DMS79 (cell line): ENCODE measurements around the gene CCT8L2.
"Not testable (repeated sequence)": the region's sequence is repeated elsewhere in the genome, so short reads cannot be mapped to it uniquely, and the experiment has no call there.

Experiments used
- DNase-seq: peaks from one replicate; lab custom pipeline; 2025; lab: John Stamatoyannopoulos, UW

Gene CCT8L2, protein sequence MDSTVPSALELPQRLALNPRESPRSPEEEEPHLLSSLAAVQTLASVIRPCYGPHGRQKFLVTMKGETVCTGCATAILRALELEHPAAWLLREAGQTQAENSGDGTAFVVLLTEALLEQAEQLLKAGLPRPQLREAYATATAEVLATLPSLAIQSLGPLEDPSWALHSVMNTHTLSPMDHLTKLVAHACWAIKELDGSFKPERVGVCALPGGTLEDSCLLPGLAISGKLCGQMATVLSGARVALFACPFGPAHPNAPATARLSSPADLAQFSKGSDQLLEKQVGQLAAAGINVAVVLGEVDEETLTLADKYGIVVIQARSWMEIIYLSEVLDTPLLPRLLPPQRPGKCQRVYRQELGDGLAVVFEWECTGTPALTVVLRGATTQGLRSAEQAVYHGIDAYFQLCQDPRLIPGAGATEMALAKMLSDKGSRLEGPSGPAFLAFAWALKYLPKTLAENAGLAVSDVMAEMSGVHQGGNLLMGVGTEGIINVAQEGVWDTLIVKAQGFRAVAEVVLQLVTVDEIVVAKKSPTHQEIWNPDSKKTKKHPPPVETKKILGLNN

GRCh38 chr22:16592710-16593109 lies at the start of gene CCT8L2:
Gene CCT8L2 (minus strand): TSS chr22:16592810. CDS start chr22:16592550, 260 bp downstream.
- not testable (repeated sequence) for DNase-seq

- not testable (repeated sequence) for DNase-seq
Measured at GRCh38 chr22:16635442-16635841, 42.8 kb upstream of the CCT8L2 start.

GRCh38 chr22:16634092-16634491 lies 41.5 kb upstream of the CCT8L2 start:
- DNase-seq: not testable (repeated sequence)

GRCh38 chr22:16628476-16628875 lies 35.9 kb upstream of the CCT8L2 start:
- DNase-seq: not testable (repeated sequence)

DNA sequence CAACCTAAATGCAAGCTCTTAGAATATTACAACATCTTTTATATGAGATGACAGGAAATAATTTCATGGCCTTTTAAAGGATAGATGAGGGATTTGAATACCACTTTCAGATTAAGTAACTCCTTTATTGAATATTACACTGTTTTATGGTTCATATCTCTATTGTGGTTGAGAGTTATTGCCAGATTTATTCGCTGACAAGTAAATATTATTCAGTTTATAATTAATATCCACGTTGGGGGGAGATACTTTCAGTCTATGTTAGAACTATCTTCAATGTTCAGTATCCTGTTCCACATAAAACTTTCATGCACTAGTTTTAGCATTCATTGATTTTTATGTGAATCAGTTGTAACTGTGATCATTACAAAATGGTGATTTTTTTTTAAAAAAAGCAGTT lies 32.4 kb upstream of the CCT8L2 start:
- DNase-seq: not testable (repeated sequence)

DNA sequence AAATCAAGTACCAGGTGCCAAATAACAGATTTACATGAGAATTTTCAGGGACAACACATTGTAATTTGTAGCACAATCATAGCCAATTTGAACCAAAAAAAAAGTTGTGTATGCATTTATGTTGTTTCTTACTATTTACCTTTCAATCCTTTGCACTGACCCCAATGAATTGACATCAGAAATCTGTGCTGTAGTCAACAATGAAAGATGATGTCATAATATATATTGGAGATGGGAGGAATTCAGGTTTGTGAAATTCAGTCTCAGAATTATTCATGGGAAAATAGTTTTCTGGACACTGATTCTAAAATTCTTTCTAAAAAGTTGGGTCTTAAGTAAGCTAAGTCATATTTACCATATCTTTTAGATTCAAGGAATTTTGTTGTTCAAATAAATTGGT lies 31.0 kb upstream of the CCT8L2 start:
- DNase-seq: not testable (repeated sequence)

- not testable (repeated sequence) for DNase-seq
Measured at GRCh38 chr22:16617516-16617915, 24.9 kb upstream of the CCT8L2 start.

DNA sequence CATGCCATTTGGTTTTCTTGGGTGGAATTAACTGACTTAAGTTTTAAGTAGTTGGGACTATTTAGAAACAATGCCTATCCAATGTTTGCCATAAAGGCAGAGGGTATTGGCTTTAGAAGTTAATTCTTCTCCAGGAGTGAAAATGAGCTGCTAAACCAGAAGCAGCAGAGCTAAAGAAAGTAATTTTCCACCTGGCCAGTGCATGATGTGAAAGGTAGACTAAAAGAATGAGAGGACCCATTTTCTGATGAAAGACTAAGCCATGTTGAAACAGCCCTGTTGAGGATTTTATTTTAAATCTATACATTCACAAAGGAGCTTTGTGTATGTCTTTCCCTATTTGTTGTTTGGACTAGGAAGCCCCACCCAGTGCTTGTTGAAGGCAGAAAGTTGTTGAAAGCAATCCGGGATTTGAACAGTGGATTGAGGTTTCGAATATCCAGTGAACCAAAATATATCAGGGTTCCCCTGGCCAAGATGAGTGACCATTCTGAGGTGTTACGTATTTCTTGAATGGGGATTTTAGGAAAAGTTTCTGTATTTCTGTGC lies 23.9 kb upstream of the CCT8L2 start:
- DNase-seq: not testable (repeated sequence)

GRCh38 chr22:16615606-16616245 lies 23.1 kb upstream of the CCT8L2 start:
- DNase-seq: not testable (repeated sequence)

DNA sequence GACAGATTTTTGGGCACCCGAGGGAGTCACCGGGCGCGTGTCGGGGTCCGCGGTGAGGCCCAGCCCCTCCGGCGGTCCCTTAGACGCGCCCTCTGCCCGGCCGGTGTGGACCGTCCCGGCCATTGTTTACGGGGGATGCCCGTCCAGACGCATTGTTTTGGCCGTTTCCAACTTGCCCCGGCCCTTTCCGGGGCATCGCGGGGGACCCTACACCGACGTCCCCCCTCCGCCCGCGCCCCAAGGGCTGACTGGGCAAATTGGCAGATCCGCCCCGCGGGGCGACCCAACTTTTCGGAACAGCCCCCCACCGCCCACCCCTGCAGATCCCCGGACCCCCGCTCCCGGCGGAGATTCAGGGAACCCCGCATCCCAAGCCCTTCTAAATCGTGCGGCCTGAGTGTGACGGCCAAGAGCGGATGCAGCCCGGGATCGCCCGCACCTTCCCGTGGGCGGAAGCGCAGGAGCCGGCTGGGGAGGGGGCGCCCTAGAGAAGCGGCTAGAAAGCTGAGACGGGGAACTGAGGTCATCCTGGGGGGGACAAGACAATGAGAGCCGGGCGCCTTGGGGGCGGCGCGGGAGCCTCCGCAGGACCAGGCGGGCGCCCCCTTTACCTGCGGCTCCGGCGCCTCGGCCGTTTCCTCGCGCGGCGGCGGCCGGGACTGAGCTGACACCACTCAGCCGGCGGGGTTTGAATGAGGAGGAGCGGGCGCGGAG lies 17.1 kb upstream of the CCT8L2 start:
- no peak for DNase-seq

DNA sequence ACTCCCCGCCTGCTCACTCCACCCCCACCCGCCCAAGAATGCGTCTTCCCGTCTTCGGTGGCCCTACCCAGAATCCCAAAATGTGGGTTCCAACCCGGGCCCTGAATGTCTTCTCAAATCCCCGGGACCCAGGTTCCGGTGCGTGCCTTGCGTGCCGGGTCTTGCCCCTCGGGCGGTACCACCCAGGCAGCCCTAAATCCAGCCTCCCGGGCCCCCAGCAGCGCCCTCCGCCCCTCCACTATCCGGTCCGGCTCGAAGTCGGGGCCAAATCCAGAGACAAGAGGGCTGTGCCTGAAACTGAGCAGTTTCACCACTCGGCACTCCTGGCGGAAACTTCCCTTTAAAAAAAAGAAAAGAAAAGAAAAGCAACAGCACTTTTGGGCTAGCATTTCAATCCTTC lies 16.3 kb upstream of the CCT8L2 start:
- no peak for DNase-seq

DNA sequence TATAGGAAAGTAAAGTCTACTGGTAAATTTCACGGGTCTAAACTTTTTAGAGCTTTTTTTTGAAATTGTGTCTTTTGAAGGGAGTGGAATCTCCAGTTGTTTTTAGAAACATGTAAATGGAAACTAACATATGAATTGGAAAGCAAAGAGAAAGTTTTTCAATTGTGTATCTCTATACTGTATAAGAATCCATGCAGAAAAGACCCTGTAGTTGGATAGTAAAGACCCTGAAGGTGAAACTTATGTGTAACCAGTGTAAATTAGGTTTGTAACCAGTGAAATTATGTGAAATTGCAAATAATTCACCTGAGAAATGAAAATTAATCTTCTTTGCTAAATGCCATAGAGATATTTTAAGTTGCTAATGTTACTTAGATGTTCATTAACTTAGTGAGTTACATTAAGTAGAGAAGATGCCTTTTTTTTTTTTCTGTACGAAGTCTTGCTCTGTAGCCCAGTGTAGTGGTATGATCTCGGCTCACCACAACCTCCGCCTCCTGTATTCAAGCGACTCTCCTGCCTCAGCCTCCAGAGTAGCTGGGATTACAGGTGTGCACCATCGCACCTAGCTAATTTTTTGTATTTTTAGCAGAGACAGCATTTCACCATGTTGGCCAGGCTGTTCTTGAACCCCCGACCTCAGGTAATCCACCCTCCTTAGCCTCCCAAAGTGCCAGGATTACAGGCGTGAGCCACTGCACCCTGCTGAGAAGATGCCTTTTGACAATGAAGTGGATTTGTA lies 11.8 kb upstream of the CCT8L2 start:
- DNase-seq: not testable (repeated sequence)

DNA sequence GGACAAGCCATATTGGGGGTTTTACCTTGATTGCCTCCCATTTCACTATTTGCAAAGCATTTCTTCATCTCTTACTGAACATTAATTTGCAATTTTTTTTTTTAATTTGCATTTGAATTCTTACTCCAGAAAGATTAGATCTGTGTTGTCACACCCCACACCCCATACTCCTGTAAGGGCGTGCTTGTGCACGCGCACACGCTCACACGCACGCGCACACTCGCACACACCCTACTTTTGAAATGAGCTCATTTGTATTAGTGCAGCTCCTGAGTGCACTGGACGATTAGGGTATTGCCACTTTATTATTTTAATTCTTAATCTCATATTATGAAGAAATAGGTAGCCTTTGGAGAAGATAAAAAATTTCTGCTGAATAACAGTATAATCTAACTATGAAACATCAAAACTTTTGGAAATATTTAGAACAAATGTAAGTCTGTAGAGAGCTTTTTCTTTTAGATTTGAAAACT lies 11.2 kb upstream of the CCT8L2 start:
- DNase-seq: not testable (repeated sequence)

GRCh38 chr22:16603448-16603768 lies 10.8 kb upstream of the CCT8L2 start:
- no peak for DNase-seq

DNA sequence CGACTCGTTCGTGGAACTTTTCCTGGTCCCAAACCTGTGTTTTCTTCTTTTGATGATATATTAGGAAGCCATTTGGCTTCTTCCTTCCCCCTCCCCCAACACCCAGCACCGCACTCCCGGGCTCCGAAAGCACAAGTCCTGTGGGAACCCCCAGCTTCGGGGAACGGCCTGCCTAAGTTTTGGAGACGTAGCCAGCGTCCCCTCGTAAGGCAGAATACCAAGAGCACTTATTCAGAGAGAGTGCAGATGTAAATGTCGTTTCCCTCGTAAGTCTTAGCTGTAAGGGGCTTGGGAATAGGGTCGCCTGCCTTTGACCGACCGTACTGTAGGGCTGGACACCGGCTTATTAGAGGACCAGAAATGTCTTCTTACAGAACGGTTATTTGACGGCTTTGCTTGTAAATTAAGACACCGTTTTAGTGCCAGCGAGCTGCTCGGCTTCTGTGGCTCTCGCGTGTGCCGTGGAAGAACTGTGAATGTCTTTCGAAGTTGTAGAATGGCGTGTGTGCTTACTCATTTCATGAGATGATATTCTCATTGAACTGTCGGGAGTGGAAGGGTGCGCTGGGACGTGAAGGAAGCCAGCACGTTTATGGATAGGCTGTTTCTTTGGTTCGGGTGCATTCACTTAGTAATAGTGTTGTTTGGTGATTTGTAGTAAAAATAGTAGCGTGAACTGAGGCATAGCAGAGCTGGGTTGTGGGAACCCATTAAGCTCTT lies 10.3 kb upstream of the CCT8L2 start:
- not testable (repeated sequence) for DNase-seq

GRCh38 chr22:16602224-16602727 lies 9.7 kb upstream of the CCT8L2 start:
- not testable (repeated sequence) for DNase-seq

GRCh38 chr22:16601437-16602223 lies 9.0 kb upstream of the CCT8L2 start:
- no peak for DNase-seq

GRCh38 chr22:16600644-16601436 lies 8.2 kb upstream of the CCT8L2 start:
- DNase-seq: not testable (repeated sequence)

DNA sequence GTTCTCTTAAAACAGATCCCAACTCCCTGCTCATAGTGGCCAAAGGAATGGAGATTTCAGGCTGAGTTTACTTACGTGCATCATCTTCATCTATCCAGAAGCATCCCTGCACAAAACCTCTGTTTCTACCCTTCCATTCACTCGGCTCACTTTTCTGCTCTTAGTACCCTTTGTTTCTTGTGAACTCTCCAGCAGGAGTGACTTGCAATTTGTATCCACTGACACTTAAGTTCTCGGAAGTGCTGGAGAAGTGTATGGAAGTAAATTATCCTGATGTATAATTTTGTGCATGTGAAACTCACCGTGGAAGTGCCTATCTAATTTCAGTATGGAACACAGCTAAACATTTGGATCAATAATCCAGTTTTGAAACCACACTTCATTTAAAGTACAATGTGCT lies 7.0 kb upstream of the CCT8L2 start:
- not testable (repeated sequence) for DNase-seq
